H9 (cell line): ENCODE data around the gene TMIGD2. TPM values are rescaled to one million over a fixed set of nuclear protein-coding genes. Genes with fewer than 3 reads are reported as not detected.

Source experiments
- DNase-seq: peaks from one replicate; pipeline ENCODE4 v3.0.0-alpha.2; 2017
- H2AFZ ChIP-seq: one replicate; pipeline ENCODE4 v1.6.1; 2013; ENCODE audit warnings: mild to moderate bottlenecking, low read length, control low read depth, moderate library complexity
- H2AK5ac ChIP-seq: 2 replicates; pipeline ENCODE4 v1.6.1; 2013; ENCODE audit warnings: low read length, control low read depth, mixed read lengths; ENCODE audit not compliant: insufficient read length
- H2BK120ac ChIP-seq: one replicate; pipeline ENCODE4 v1.6.1; 2013; ENCODE audit warnings: low read depth, mild to moderate bottlenecking, low read length, control low read depth, inconsistent platforms; ENCODE audit not compliant: poor library complexity, severe bottlenecking
- H2BK12ac ChIP-seq: 2 replicates; pipeline ENCODE4 v1.6.1; 2013; ENCODE audit warnings: low read length, control low read depth, mixed read lengths, low read depth; ENCODE audit not compliant: insufficient read length
- H2BK15ac ChIP-seq: 2 replicates; pipeline ENCODE4 v1.6.1; 2013; ENCODE audit warnings: low read depth, low read length, control low read depth
- H2BK20ac ChIP-seq: one replicate; pipeline ENCODE4 v1.6.1; 2013; ENCODE audit warnings: low read depth, mild to moderate bottlenecking, low read length, control low read depth, inconsistent platforms; ENCODE audit not compliant: poor library complexity, severe bottlenecking
- H2BK5ac ChIP-seq: 2 replicates; pipeline ENCODE4 v1.6.1; 2013; ENCODE audit warnings: low read length, control low read depth, mixed read lengths; ENCODE audit not compliant: insufficient read length
- H3K14ac ChIP-seq: 2 replicates; pipeline ENCODE4 v1.6.1; 2013; ENCODE audit warnings: low read length, control low read depth; ENCODE audit not compliant: insufficient read depth
- H3K18ac ChIP-seq: 2 replicates; pipeline ENCODE4 v1.6.1; 2013; ENCODE audit warnings: low read depth, mild to moderate bottlenecking, mixed read lengths, low read length, control low read depth; ENCODE audit not compliant: insufficient read length
- H3K23ac ChIP-seq: 2 replicates; pipeline ENCODE4 v1.6.1; 2013; ENCODE audit warnings: low read length, control low read depth, mixed read lengths, low read depth; ENCODE audit not compliant: insufficient read length
- H3K23me2 ChIP-seq: 2 replicates; pipeline ENCODE4 v1.6.1; 2013; ENCODE audit warnings: low read depth, mild to moderate bottlenecking, mixed read lengths, low read length, control low read depth; ENCODE audit not compliant: insufficient read length, poor library complexity, severe bottlenecking
- H3K27ac ChIP-seq: 2 replicates; pipeline ENCODE4 v1.5.1; 2013; ENCODE audit warnings: low read length, control low read depth, mixed read lengths, low read depth; ENCODE audit not compliant: insufficient read length
- H3K27me3 ChIP-seq: 2 replicates; pipeline ENCODE4 v1.6.1; 2013; ENCODE audit warnings: low read length, control low read depth, inconsistent platforms; ENCODE audit not compliant: insufficient read depth
- H3K4ac ChIP-seq: 2 replicates; pipeline ENCODE4 v1.6.1; 2013; ENCODE audit warnings: low read depth, mild to moderate bottlenecking, control low read depth, inconsistent platforms, low read length, moderate library complexity
- H3K4me1 ChIP-seq: 2 replicates; pipeline ENCODE4 v1.6.1; 2013; ENCODE audit warnings: low read length, control low read depth, inconsistent platforms; ENCODE audit not compliant: insufficient read depth
- H3K4me2 ChIP-seq: 2 replicates; pipeline ENCODE4 v1.6.1; 2013; ENCODE audit warnings: low read length, control low read depth, mixed read lengths; ENCODE audit not compliant: insufficient read length, insufficient read depth
- H3K56ac ChIP-seq: 2 replicates; pipeline ENCODE4 v1.6.1; 2013; ENCODE audit warnings: low read depth, mild to moderate bottlenecking, mixed read lengths, low read length, control low read depth; ENCODE audit not compliant: insufficient read length
- H3K79me1 ChIP-seq: 2 replicates; pipeline ENCODE4 v1.6.1; 2013; ENCODE audit warnings: low read depth, mild to moderate bottlenecking, moderate library complexity, low read length, control low read depth, inconsistent platforms; ENCODE audit not compliant: insufficient read depth, poor library complexity, severe bottlenecking
- H3K79me2 ChIP-seq: 2 replicates; pipeline ENCODE4 v1.6.1; 2013; ENCODE audit warnings: low read length, control low read depth, inconsistent platforms; ENCODE audit not compliant: insufficient read depth
- H3K9ac ChIP-seq: 2 replicates; pipeline ENCODE4 v1.6.1; 2013; ENCODE audit warnings: low read length, control low read depth, mixed read lengths; ENCODE audit not compliant: insufficient read length; ENCODE audit errors: extremely low read depth
- H3K9me3 ChIP-seq: one replicate; pipeline ENCODE4 v1.6.1; 2013; ENCODE audit warnings: low read depth, low read length, inconsistent platforms; ENCODE audit not compliant: control insufficient read depth
- H3T11ph ChIP-seq: one replicate; pipeline ENCODE4 v1.6.1; 2013; ENCODE audit warnings: mild to moderate bottlenecking, low read length, control low read depth, inconsistent platforms
- H4K20me1 ChIP-seq: one replicate; pipeline ENCODE4 v1.6.1; 2013; ENCODE audit not compliant: control insufficient read depth, insufficient read length, insufficient read depth
- H4K5ac ChIP-seq: 2 replicates; pipeline ENCODE4 v1.6.1; 2013; ENCODE audit warnings: low read depth, mild to moderate bottlenecking, mixed read lengths, low read length, control low read depth; ENCODE audit not compliant: insufficient read length
- H4K8ac ChIP-seq: replicated peaks from 2 replicates; pipeline ENCODE4 v1.6.1; 2013; ENCODE audit warnings: low read length, control low read depth, mixed read lengths, low read depth; ENCODE audit not compliant: insufficient read length
- H4K91ac ChIP-seq: 2 replicates; pipeline ENCODE4 v1.6.1; 2013; ENCODE audit warnings: low read depth, mild to moderate bottlenecking, moderate library complexity, mixed read lengths, low read length, control low read depth; ENCODE audit not compliant: insufficient read length
- H3K27ac Mint-ChIP-seq, 3 experiments: 2 replicates in 2 of 3; 3 replicates in 1 of 3; pipeline ENCODE4 v1.8.0; 2020 to 2021; ENCODE audit warnings: mixed read lengths in 3 of 3, mild to moderate bottlenecking in 1 of 3, moderate library complexity in 1 of 3
- H3K27me3 Mint-ChIP-seq: 2 replicates; pipeline ENCODE4 v1.8.0; 2021; ENCODE audit warnings: low read depth, mild to moderate bottlenecking, moderate library complexity, mixed read lengths
- H3K36me3 Mint-ChIP-seq, 3 experiments: 2 replicates in 2 of 3; 3 replicates in 1 of 3; pipeline ENCODE4 v1.8.0; 2020 to 2021; ENCODE audit warnings: low read depth in 3 of 3, mixed read lengths in 3 of 3; ENCODE audit not compliant: insufficient read depth in 1 of 3
- H3K4me1 Mint-ChIP-seq, 2 experiments: 2 replicates each; pipeline ENCODE4 v1.8.0; 2020; ENCODE audit warnings: mixed read lengths in 2 of 2
- H3K4me3 Mint-ChIP-seq, 2 experiments: 2 replicates in 1 of 2; 3 replicates in 1 of 2; pipeline ENCODE4 v1.8.0; 2020 to 2021; ENCODE audit warnings: mild to moderate bottlenecking in 2 of 2, mixed read lengths in 2 of 2, moderate library complexity in 1 of 2
- H3K9me3 Mint-ChIP-seq, 2 experiments: 2 replicates in 1 of 2; 3 replicates in 1 of 2; pipeline ENCODE4 v1.8.0; 2020; ENCODE audit warnings: mild to moderate bottlenecking in 2 of 2, mixed read lengths in 2 of 2, moderate library complexity in 1 of 2
- CTCF ChIP-seq: fragments of 200-600 bp; sonication (generic); conservative IDR thresholded peaks from 3 replicates; pipeline ENCODE4 v1.8.0; 2021; ENCODE audit warnings: antibody characterized with exemption, mild to moderate bottlenecking
- WGBS: extraction: QIAGEN DNeasy Blood & Tissue Kit; methylation state at CpG from one replicate; pipeline ENCODE4 v1.1.7; 2013; ENCODE audit warnings: missing lambda C conversion rate, low lambda C conversion rate, mixed read lengths; ENCODE audit not compliant: insufficient read length; ENCODE audit errors: extremely low coverage; 5-methylcytosine and 5-hydroxymethylcytosine counted together
- total RNA-seq: library from RNA; stranded (reverse); gene quantifications from 2 replicates; pipeline ENCODE4 v1.2.1, GENCODE V29; 2021

The TMIGD2 gene
- total RNA-seq, 1 experiment from 2014 or later: 0.26 TPM

DNA sequence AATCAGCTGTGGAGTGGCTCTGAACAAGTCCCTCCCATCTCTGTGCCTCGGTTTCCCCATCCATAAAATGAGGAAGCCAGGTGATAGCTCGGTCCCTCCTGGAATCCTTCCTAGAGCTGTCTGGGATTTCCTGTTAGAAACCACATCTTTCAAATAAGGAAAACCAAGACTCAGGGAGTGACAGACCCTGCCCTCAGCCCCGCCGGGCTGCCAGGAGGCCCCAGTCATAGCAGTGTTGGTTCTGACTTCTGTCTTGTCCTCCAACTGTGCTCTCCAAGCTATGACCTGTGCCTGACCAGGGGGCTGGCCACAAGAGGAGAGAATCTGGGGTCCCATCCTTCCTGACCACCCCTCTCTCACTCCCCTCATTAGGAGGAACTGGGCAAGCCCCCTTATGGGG lies 24.2 kb downstream of the TMIGD2 start:
- no peaks in the 10 kb centered on the region; a peak in 1 of 5 replicates for H3K9me3 Mint-ChIP-seq
- no peak overlapping the region for H4K8ac ChIP-seq
- H3K36me3 Mint-ChIP-seq: peaks cover 0 to 1% (median 0%) of the 10 kb centered on the region in 3 experiments; a peak in 1 of 7 replicates
- H3K9ac ChIP-seq: no peak overlapping the region
- H3K4me1 Mint-ChIP-seq: peaks cover 5 to 15% of the 10 kb centered on the region in 2 experiments
- peaks cover 55% of the 10 kb centered on the region for H3K27me3 Mint-ChIP-seq
- no CpG with 5 or more reads among the region's 4 CpGs for WGBS
- H2AFZ ChIP-seq: no peak overlapping the region
- H3K23me2 ChIP-seq: peaks cover 16% of the 10 kb centered on the region
- no peak overlapping the region for H2BK5ac ChIP-seq
- H3K79me1 ChIP-seq: no peaks in the 10 kb centered on the region
- no peak overlapping the region for H3K27ac ChIP-seq
- no peaks in the 10 kb centered on the region for H3K9me3 ChIP-seq
- no peak overlapping the region for H4K91ac ChIP-seq
- no peak for TF ChIP-seq CTCF
- H2BK20ac ChIP-seq: no peak overlapping the region
- H3K27ac Mint-ChIP-seq: no peak overlapping the region; a peak in 1 of 7 replicates
- H3K23ac ChIP-seq: no peak overlapping the region
- no peak overlapping the region for H3K18ac ChIP-seq
- no peak overlapping the region for H4K5ac ChIP-seq
- no peak overlapping the region for H2BK120ac ChIP-seq
- no peaks in the 10 kb centered on the region for H3K79me2 ChIP-seq
- H3K4me2 ChIP-seq: peak overlapping the region; percentile 83
- H3K56ac ChIP-seq: no peak overlapping the region
- H3K4me1 ChIP-seq: no peaks in the 10 kb centered on the region; the same call in 1 of the 2 replicates
- no peak overlapping the region for H2BK12ac ChIP-seq
- H4K20me1 ChIP-seq: no peaks in the 10 kb centered on the region
- peaks cover 11% of the 10 kb centered on the region; the same call in 1 of the 2 replicates for H3K27me3 ChIP-seq
- H3K4ac ChIP-seq: no peak overlapping the region
- H3K4me3 Mint-ChIP-seq: peak overlapping the region; percentile 69 to 90
- no peak overlapping the region for H2BK15ac ChIP-seq
- H3T11ph ChIP-seq: no peak overlapping the region
- H3K14ac ChIP-seq: no peak overlapping the region
- H2AK5ac ChIP-seq: no peak overlapping the region
- DNase-seq: no peak
